ENCODE data around the gene GATB. TPM values are rescaled to one million over a fixed set of nuclear protein-coding genes. Genes with fewer than 3 reads are reported as not detected.

GATB gene
- total and polyA plus RNA-seq, 10 of the 15 experiments (the other 5 are each of a cell fraction or from before 2014, with no cell fraction given): 20.5 to 37.3 (median 30.5) TPM

DNA sequence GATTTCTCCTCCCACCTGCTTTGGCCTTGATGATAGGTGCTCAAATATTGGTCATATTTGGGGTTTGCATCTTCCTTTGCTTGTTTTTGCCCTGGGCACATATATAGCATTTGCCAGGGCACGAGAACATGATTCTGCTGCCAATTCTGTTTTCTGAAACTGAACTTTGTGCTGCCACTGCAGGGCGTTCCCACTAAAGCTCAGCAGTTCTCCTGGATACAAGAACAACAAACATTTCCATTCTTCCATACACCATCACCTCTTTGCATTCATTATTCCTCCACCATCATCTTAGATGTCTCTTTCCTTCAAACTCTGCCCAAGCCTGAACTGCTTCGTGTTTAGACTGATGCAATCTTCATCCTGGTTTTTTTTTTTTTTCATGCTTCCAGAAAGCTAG is 36.3 kb upstream of the GATB start:
- no peak for FAIRE-seq
- TF ChIP-seq RAD21 (IDR thresholded peaks at IDR 0.05; ENCODE audit: insufficient read depth, low read depth, low read length) (no peak), PAX5 (IDR thresholded peaks at IDR 0.05; ENCODE audit: borderline replicate concordance, low read depth, low read length) (no peak), NBN (IDR thresholded peaks at IDR 0.05) (no peak), ZSCAN29 (IDR thresholded peaks at IDR 0.05) (no peak), NRF1 (conservative IDR thresholded peaks at IDR 0.05; ENCODE audit: low read depth, low read length) (no peak), EGR1 (IDR thresholded peaks at IDR 0.05; ENCODE audit: borderline replicate concordance in 1 of 2, low read depth in 2 of 2, low read length in 2 of 2) (no peak), TARDBP (IDR thresholded peaks at IDR 0.05; ENCODE audit: borderline replicate concordance) (no peak), BMI1 (IDR thresholded peaks at IDR 0.05; ENCODE audit: borderline replicate concordance) (no peak), NR2F1 (conservative IDR thresholded peaks at IDR 0.05) (no peak), KDM1A (IDR thresholded peaks at IDR 0.05; ENCODE audit: borderline replicate concordance) (no peak), EZH2 (IDR thresholded peaks at IDR 0.05; ENCODE audit: borderline replicate concordance, control insufficient read depth, low read depth, low read length) (no peak), ASH2L (IDR thresholded peaks at IDR 0.05; ENCODE audit: borderline replicate concordance, low read depth) (no peak), WRNIP1 (IDR thresholded peaks at IDR 0.05; ENCODE audit: borderline replicate concordance, low read depth, low read length) (no peak), HCFC1 (IDR thresholded peaks at IDR 0.05; ENCODE audit: low read length) (no peak), RCOR1 (conservative IDR thresholded peaks at IDR 0.05; ENCODE audit: low read depth, low read length) (no peak)
- TF ChIP-seq, protein P1, sequence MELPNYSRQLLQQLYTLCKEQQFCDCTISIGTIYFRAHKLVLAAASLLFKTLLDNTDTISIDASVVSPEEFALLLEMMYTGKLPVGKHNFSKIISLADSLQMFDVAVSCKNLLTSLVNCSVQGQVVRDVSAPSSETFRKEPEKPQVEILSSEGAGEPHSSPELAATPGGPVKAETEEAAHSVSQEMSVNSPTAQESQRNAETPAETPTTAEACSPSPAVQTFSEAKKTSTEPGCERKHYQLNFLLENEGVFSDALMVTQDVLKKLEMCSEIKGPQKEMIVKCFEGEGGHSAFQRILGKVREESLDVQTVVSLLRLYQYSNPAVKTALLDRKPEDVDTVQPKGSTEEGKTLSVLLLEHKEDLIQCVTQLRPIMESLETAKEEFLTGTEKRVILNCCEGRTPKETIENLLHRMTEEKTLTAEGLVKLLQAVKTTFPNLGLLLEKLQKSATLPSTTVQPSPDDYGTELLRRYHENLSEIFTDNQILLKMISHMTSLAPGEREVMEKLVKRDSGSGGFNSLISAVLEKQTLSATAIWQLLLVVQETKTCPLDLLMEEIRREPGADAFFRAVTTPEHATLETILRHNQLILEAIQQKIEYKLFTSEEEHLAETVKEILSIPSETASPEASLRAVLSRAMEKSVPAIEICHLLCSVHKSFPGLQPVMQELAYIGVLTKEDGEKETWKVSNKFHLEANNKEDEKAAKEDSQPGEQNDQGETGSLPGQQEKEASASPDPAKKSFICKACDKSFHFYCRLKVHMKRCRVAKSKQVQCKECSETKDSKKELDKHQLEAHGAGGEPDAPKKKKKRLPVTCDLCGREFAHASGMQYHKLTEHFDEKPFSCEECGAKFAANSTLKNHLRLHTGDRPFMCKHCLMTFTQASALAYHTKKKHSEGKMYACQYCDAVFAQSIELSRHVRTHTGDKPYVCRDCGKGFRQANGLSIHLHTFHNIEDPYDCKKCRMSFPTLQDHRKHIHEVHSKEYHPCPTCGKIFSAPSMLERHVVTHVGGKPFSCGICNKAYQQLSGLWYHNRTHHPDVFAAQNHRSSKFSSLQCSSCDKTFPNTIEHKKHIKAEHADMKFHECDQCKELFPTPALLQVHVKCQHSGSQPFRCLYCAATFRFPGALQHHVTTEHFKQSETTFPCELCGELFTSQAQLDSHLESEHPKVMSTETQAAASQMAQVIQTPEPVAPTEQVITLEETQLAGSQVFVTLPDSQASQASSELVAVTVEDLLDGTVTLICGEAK (IDR thresholded peaks at IDR 0.05; ENCODE audit: borderline replicate concordance): no peak
- TF ChIP-seq, protein P2, sequence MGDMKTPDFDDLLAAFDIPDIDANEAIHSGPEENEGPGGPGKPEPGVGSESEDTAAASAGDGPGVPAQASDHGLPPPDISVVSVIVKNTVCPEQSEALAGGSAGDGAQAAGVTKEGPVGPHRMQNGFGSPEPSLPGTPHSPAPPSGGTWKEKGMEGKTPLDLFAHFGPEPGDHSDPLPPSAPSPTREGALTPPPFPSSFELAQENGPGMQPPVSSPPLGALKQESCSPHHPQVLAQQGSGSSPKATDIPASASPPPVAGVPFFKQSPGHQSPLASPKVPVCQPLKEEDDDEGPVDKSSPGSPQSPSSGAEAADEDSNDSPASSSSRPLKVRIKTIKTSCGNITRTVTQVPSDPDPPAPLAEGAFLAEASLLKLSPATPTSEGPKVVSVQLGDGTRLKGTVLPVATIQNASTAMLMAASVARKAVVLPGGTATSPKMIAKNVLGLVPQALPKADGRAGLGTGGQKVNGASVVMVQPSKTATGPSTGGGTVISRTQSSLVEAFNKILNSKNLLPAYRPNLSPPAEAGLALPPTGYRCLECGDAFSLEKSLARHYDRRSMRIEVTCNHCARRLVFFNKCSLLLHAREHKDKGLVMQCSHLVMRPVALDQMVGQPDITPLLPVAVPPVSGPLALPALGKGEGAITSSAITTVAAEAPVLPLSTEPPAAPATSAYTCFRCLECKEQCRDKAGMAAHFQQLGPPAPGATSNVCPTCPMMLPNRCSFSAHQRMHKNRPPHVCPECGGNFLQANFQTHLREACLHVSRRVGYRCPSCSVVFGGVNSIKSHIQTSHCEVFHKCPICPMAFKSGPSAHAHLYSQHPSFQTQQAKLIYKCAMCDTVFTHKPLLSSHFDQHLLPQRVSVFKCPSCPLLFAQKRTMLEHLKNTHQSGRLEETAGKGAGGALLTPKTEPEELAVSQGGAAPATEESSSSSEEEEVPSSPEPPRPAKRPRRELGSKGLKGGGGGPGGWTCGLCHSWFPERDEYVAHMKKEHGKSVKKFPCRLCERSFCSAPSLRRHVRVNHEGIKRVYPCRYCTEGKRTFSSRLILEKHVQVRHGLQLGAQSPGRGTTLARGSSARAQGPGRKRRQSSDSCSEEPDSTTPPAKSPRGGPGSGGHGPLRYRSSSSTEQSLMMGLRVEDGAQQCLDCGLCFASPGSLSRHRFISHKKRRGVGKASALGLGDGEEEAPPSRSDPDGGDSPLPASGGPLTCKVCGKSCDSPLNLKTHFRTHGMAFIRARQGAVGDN (IDR thresholded peaks at IDR 0.05): no peak
- TF ChIP-seq, protein P3, sequence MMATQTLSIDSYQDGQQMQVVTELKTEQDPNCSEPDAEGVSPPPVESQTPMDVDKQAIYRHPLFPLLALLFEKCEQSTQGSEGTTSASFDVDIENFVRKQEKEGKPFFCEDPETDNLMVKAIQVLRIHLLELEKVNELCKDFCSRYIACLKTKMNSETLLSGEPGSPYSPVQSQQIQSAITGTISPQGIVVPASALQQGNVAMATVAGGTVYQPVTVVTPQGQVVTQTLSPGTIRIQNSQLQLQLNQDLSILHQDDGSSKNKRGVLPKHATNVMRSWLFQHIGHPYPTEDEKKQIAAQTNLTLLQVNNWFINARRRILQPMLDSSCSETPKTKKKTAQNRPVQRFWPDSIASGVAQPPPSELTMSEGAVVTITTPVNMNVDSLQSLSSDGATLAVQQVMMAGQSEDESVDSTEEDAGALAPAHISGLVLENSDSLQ (IDR thresholded peaks at IDR 0.05): no peak

More for the DNA sequence above, 36.3 kb upstream of the GATB start:
- POLR2A ChIA-PET: no interaction called here
- RAD21 ChIA-PET (ENCODE audit: unreplicated experiment): no interaction called here
- Histone ChIP-seq H3K79me2 (ENCODE audit: control insufficient read depth, insufficient read depth, low read length) (no peaks in the 10 kb centered on the region), H4K20me1 (ENCODE audit: control insufficient read depth, insufficient read depth) (no peaks in the 10 kb centered on the region), H3K27me3 (replicated peaks in 1 of 2; ENCODE audit: control insufficient read depth in 2 of 2, insufficient read depth in 2 of 2, low read length in 1 of 2) (no peaks in the 10 kb centered on the region), H3K9ac (ENCODE audit: control insufficient read depth, insufficient read depth, low read length) (no peak overlapping the region), H2AFZ (ENCODE audit: control insufficient read depth, low read depth, low read length) (no peak overlapping the region), H3K4me1 (ENCODE audit: control insufficient read depth, insufficient read depth, low read length) (peaks cover 7% of the 10 kb centered on the region; the same call in 1 of the 2 replicates), H3K27ac (ENCODE audit: control insufficient read depth, insufficient read depth) (no peak overlapping the region), H3K4me3 (no peak overlapping the region), H3K9me3 (replicated peaks; ENCODE audit: control insufficient read depth, insufficient read depth, low read length) (no peaks in the 10 kb centered on the region), H3K4me2 (ENCODE audit: control insufficient read depth, insufficient read depth) (no peak overlapping the region), H3K36me3 (ENCODE audit: control insufficient read depth in 2 of 2, insufficient read depth in 2 of 2, low read length in 1 of 2) (no peaks in the 10 kb centered on the region)
- SMC1A ChIA-PET (ENCODE audit: uncharacterized antibody, unreplicated experiment): interaction anchor here (1.0 kb wide), 1 partner anchor 16 kb away, joined by 3 read pairs; no protein-coding TSS in a partner anchor
- intact Hi-C loops (cut with micrococcal nuclease; ENCODE audit: unreplicated experiment) (no loop called here), in situ Hi-C loops (cut with MboI) (no loop called here)
- BruUV-seq (replicated peaks): no TSS peak
- DNase-seq (ENCODE audit: low read depth, low spot score) (no peak), ATAC-seq (no peak)
- CTCF ChIA-PET: no interaction called here
- 12% methylated on average over 3 of the region's 3 CpGs for WGBS (ENCODE audit: insufficient coverage, insufficient replicate concordance, low lambda C conversion rate, missing lambda C conversion rate)

All from GM12878 (cell line).